ENCODE data around the gene TRPV4.

Gene TRPV4

DNA sequence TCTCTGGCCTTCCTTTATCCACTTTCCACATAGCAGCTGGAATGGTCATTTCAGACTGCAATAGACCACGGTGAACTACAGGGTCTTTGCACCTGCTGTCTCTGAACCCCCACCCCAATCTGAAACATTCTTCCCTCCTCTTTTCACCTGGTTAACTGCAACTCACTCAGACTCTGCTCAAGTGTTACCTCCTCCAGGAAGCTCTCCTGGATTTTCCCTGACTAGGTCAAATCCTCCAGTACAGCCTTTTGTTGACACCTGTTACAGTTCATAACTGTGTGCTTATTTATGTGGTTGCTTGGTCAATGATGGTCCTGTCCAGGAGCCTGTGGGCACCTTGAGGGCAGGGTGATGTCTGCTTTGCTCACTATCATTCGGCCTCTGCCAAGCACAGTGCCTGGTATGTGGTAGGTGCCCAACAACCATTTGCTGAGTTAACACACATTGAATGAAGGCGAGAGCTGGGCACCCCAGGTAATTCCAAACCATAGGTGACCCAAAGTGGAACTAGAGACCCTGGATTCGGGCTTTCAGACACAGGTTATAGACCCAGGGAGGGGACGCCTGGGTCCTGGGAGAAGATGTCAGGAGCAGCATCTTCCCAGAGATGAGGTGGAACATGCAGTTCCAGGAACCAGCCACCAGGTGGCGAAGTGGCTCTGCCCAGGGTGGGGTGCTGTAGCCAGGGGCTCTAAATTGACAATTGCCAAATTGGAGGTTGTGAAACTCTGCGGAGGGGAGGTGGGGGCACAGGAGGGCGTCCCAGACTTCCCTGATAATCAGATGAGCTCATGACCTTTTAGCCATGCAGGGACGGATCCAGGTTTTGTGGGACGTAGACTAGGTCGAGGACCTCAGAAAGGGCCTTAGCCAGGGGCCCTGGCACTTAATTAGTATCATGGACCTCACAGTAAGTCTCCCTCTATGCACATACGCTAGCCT is 28.1 kb downstream of the TRPV4 start:
- no peak for FAIRE-seq

GRCh38 chr12:109803678-109804077 is 29.5 kb downstream of the TRPV4 start:
- no peak for FAIRE-seq

- FAIRE-seq = no peak
Measured at GRCh38 chr12:109802828-109803227, 30.4 kb downstream of the TRPV4 start.

GRCh38 chr12:109800536-109800935 is 32.7 kb downstream of the TRPV4 start:
- FAIRE-seq = no peak

GRCh38 chr12:109798691-109799090 is 34.5 kb downstream of the TRPV4 start:
- no peak for FAIRE-seq

GRCh38 chr12:109797905-109798669 is 35.1 kb downstream of the TRPV4 start:
- no peak for FAIRE-seq

- no peak for FAIRE-seq
Measured at GRCh38 chr12:109796057-109796456, 37.1 kb downstream of the TRPV4 start.

- FAIRE-seq = no peak
Measured at GRCh38 chr12:109795023-109795422, 38.2 kb downstream of the TRPV4 start.

- no peak for FAIRE-seq
Measured at GRCh38 chr12:109793826-109794501, 39.2 kb downstream of the TRPV4 start.

DNA sequence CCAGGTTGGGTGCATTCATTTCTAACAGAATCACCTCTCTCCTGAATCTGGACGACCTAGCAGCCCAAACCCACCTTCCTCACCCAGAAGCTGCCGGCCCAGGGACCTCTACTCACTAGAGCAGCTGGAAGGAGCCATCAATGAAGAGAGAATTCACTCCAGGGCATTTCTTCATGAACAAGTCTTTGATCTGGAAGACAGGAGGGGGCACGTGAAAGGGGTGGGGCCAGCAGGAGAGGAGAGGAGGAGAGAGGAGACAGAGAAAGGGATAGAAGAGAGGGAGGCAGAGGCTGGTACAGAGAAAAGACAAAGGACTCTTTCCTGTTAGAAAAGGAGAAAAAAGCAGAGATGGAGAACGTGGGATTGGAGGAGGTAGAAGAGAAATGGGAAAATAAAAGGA is 39.8 kb downstream of the TRPV4 start:
- FAIRE-seq = no peak

GRCh38 chr12:109792992-109793391 is 40.2 kb downstream of the TRPV4 start:
- no peak for FAIRE-seq

DNA sequence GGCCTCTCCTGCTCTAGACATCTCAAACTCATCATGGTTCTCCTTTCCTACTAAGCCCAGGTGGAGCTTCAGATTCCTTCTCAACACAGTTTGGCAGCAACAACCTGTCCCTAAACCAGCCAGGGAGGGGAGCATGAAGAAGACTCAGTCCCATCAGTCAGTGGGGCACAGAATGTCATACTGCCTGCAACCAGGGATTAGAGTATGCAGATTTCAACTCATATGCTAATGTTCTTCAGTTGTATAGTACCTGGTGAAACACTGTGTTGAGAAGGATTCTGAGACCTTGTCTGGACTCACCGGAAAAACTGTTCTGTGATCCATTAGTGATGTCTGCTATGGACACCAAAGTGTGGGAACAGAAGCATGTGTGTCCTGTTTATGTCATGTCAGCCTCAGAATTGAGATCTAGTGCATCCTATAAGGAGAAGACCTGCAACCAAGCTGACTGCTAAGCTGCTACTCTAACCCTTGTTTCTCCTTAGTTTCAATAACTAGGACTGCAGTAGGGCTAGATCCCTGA is 43.6 kb downstream of the TRPV4 start:
- no peak for FAIRE-seq

- FAIRE-seq = no peak
Measured at GRCh38 chr12:109786799-109787198, 46.4 kb downstream of the TRPV4 start.

- FAIRE-seq = no peak
Measured at GRCh38 chr12:109785854-109786253, 47.3 kb downstream of the TRPV4 start.

DNA sequence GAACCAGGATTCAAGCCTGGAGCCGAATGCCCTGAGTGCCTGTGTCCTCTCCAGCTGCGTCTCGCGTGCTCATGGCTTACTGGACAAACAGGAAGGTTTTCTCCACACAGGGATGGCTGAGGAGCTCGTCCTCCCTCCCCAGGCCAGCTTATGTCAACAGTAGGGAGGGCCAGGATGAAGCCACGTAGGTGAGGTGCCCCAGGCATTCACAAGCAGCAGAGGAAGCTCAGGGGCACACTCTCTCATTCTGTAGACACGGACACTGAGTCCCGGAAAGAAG is 49.3 kb downstream of the TRPV4 start:
- no peak for FAIRE-seq

GRCh38 chr12:109783135-109783964 is 49.8 kb downstream of the TRPV4 start:
- FAIRE-seq = no peak

DNA sequence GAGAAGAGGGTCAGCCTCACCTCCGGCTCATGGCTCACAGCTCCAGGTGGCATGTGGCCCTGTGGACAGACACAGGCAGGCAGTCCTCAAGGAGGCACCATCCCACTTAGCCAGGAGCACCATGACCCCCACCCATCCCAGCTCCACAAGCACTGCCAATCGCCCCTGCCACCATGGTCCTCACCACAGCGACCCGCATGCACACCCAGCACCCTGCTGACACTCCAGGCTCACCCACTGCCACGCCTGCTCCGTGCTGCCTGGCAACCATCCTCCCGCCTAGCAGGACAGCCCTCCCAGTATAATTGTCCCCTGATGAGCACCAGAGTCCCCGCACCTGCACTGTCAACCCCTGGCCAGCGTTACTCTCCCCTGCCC is 50.9 kb downstream of the TRPV4 start:
- FAIRE-seq = no peak

DNA sequence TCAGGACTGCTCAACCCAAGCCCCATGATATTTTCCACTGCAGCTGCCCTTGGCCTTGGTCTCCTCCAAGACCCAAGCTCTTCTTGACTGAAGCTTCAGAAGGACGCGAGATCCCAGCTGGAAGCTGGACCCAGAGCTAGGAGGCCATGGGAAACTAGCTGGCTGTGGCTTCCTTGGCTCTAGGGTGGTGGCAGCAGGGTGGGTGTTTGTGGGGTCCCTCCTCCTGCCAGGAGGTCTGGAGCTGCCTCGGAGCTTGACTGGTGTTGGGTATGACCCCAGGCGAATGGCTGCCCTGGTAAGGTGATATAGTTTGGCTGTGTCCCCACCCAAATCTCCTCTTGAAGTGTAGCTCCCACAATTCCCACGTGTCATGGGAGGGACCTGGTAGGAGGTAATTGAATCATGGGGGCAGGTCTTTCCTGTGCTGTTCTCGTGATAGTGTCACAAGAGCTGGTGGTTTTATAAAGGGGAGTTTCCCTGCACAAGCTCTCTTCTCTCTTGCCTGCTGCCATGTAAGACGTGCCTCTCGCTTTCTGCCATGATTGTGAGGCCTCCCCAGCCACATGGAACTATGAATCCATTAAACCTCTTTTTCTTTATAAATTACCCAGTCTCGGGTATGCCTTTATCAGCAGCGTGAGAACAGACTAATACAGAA is 51.4 kb downstream of the TRPV4 start:
- no peak for FAIRE-seq

DNA sequence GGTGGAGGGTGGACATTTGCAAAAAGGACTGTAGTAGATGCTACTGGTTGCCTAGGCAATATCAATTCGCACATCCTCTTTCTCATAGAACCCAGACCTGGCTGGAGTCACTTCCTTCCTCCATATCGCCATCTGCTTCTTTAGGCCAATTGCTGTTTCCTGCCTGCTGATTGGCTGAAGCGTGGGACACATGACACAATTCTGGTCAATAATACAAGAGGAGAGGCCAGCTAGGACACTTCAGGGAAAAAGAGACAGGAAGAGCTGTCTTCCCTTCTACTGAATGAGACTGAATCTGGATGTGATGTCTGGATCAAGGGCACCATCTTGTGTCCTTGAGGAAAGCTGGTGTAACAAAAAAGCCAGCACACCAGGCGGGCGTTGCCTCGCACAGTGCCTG is 53.8 kb downstream of the TRPV4 start:
- FAIRE-seq = no peak

- no peak for FAIRE-seq
Measured at GRCh38 chr12:109778684-109779083, 54.5 kb downstream of the TRPV4 start.

- no peak for FAIRE-seq
Measured at GRCh38 chr12:109777544-109777943, 55.7 kb downstream of the TRPV4 start.

DNA sequence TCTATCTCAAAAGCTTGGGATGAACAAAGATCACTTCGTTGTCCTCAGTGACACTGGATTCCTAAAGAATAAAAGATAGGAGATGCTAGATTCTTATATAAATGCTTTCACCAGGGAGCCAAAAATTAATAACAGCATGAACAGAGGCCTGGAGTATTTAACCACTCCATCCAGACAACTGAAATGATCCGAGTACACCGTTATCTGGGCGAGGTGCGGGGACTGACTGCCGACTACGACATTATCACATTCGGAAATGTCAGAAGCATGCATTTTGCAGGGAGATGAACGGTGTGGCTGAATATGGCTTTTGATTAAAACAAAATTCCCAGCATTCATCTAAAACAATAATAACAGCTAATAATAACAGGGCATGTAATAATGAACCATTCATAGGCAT is 56.6 kb downstream of the TRPV4 start:
- FAIRE-seq = no peak

Measured in colon (tissue), 2 donors.